Cardiac muscle cell (in vitro differentiated cells and primary cell): Measurements from ENCODE around the gene SLC9A9. TPM values are rescaled to one million over a fixed set of nuclear protein-coding genes. Genes with fewer than 3 reads are reported as not detected.

Source experiments
- DNase-seq, 2 donors: peaks; one replicate each; pipeline versions ENCODE4 v3.0.0 to v3.0.0-alpha.2; 2010 to 2017; ENCODE audit warnings: low read depth in 1 of 2, low spot score in 1 of 2
- H3K27ac ChIP-seq: fragments of 200-600 bp; sonication (generic); 2 replicates; pipeline ENCODE4 v1.5.1; 2016
- H3K27me3 ChIP-seq: fragments of 200-600 bp; sonication (generic); 2 replicates; pipeline ENCODE4 v1.6.0; 2016; ENCODE audit warnings: control low read depth
- H3K36me3 ChIP-seq: fragments of 200-600 bp; sonication (generic); 2 replicates; pipeline ENCODE4 v1.5.1; 2016; ENCODE audit warnings: control low read depth
- H3K4me1 ChIP-seq: fragments of 200-600 bp; sonication (generic); 2 replicates; pipeline ENCODE4 v1.8.1; 2017; ENCODE audit warnings: low read depth, mild to moderate bottlenecking, mixed run types
- H3K4me3 ChIP-seq: fragments of 200-600 bp; sonication (generic); 2 replicates; pipeline ENCODE4 v1.5.1; 2016; ENCODE audit warnings: mild to moderate bottlenecking
- H3K9me3 ChIP-seq: fragments of 200-600 bp; sonication (generic); 2 replicates; pipeline ENCODE4 v1.5.1; 2017; ENCODE audit warnings: low read depth, mild to moderate bottlenecking, control low read depth
- CTCF ChIP-seq: IDR thresholded peaks from 2 replicates; pipeline ENCODE4 v1.5.1; 2012; ENCODE audit warnings: low read depth, mild to moderate bottlenecking, low read length
- polyA plus RNA-seq: library from polyadenylated mRNA; unstranded; fragments of >200 nt; fragmentation: Nextera tagmentation; extraction: Ambion mirVana; gene quantifications from 2 replicates; pipeline ENCODE4 v1.2.1, GENCODE V29; 2016
- total RNA-seq: library from RNA; depleted of rRNA; stranded (reverse); fragments of >200 nt; gene quantifications from 2 replicates; pipeline ENCODE4 v1.2.3, GENCODE V29; 2016

SLC9A9 gene
- total and polyA plus RNA-seq, 2 experiments from 2014 or later, result 0.73 to 1.5 TPM

GRCh38 chr3:143820466-143821221, 27.6 kb downstream of the SLC9A9 start:
- no peak for DNase-seq
- Histone ChIP-seq H3K9me3 (no peaks in the 10 kb centered on the region), H3K4me1 (no peaks in the 10 kb centered on the region), H3K27ac (no peak overlapping the region), H3K36me3 (no peaks in the 10 kb centered on the region), H3K4me3 (no peak overlapping the region), H3K27me3 (no peaks in the 10 kb centered on the region)
- TF ChIP-seq CTCF, result no peak

- DNase-seq, result no peak
- H3K4me1 ChIP-seq, result no peaks in the 10 kb centered on the region
- H3K27me3 ChIP-seq, result no peaks in the 10 kb centered on the region
- no peak overlapping the region for H3K27ac ChIP-seq
- H3K36me3 ChIP-seq, result no peaks in the 10 kb centered on the region
- no peak for TF ChIP-seq CTCF
- H3K9me3 ChIP-seq, result no peaks in the 10 kb centered on the region
- no peak overlapping the region for H3K4me3 ChIP-seq
These were observed 28.4 kb downstream of the SLC9A9 start for GRCh38 chr3:143819890-143820289.

GRCh38 chr3:143814443-143814889, 33.8 kb downstream of the SLC9A9 start:
- Histone ChIP-seq H3K36me3 (no peaks in the 10 kb centered on the region), H3K27ac (no peak overlapping the region), H3K4me1 (no peaks in the 10 kb centered on the region), H3K9me3 (no peaks in the 10 kb centered on the region), H3K27me3 (no peaks in the 10 kb centered on the region), H3K4me3 (no peak overlapping the region)
- no peak for DNase-seq
- TF ChIP-seq CTCF, result no peak

- H3K27ac ChIP-seq, result no peak overlapping the region
- no peaks in the 10 kb centered on the region for H3K27me3 ChIP-seq
- H3K36me3 ChIP-seq, result no peaks in the 10 kb centered on the region
- H3K4me1 ChIP-seq, result no peaks in the 10 kb centered on the region
- H3K9me3 ChIP-seq, result no peaks in the 10 kb centered on the region
- TF ChIP-seq CTCF, result no peak
- no peak for DNase-seq
- H3K4me3 ChIP-seq, result no peak overlapping the region
These were observed 35.8 kb downstream of the SLC9A9 start for GRCh38 chr3:143812481-143812880.

GRCh38 chr3:143811602-143812001, 36.7 kb downstream of the SLC9A9 start:
- Histone ChIP-seq H3K9me3 (no peaks in the 10 kb centered on the region), H3K36me3 (no peaks in the 10 kb centered on the region), H3K4me1 (no peaks in the 10 kb centered on the region), H3K4me3 (no peak overlapping the region), H3K27me3 (no peaks in the 10 kb centered on the region), H3K27ac (no peak overlapping the region)
- no peak for TF ChIP-seq CTCF
- no peak for DNase-seq
